GM12875 (cell line): ENCODE data around the gene METTL22.

Source experiments
- H3K4me3 ChIP-seq: one replicate; pipeline ENCODE4 v1.5.1; 2011; ENCODE audit warnings: low read depth, low read length, control low read depth
- CTCF ChIP-seq: IDR thresholded peaks from 2 replicates; pipeline ENCODE4 v1.5.1; 2011; ENCODE audit warnings: low read depth, mild to moderate bottlenecking, control low read depth, inconsistent platforms, low read length, moderate library complexity, borderline replicate concordance; ENCODE audit not compliant: insufficient read depth

METTL22 gene

GRCh38 chr16:8691728-8692127, 70.2 kb downstream of the METTL22 start:
- TF ChIP-seq CTCF = no peak
- H3K4me3 ChIP-seq = no peak overlapping the region

- H3K4me3 ChIP-seq = no peak overlapping the region
- TF ChIP-seq CTCF = no peak
Observed at GRCh38 chr16:8694795-8695728, 73.6 kb downstream of the METTL22 start.

DNA sequence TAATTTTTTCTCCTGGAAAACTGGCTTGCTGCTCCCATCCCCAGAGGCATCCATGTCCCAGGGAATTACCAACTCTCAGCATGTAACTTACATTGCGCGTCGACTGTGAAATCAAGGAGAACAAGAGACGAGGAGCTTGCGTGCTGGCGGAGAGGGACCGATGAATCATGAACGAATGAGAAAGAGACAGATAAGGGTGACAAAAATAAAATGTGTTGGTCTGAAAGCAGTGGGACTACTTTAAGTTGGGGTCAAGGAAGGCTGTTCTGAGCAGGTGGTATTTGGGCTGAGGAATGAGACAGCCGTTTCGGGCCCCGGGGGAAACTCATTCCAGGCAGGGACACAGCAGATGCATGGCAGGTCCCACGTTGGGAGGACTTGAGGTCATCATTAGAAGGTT, 75.4 kb downstream of the METTL22 start:
- TF ChIP-seq CTCF = no peak
- no peak overlapping the region for H3K4me3 ChIP-seq

- no peak for TF ChIP-seq CTCF
- H3K4me3 ChIP-seq = no peak overlapping the region
Observed at GRCh38 chr16:8697965-8698364, 76.5 kb downstream of the METTL22 start.
